SK-N-SH (cell line): ENCODE data around the gene CUEDC2. TPM values are rescaled to one million over a fixed set of nuclear protein-coding genes. Genes with fewer than 3 reads are reported as not detected.
A peak's percentile ranks its signal among the peaks of the same experiment; 100 is the strongest.

Experiments
- CTCF ChIA-PET: fragments of 300-600, 350-600 bp; formaldehyde crosslinking; extraction: SDS; loops from one replicate; lab custom pipeline; 2021; lab: Yijun Ruan, JAX
- POLR2A ChIA-PET: fragments of 350-600 bp; sonication (Branson Sonifier 250); formaldehyde crosslinking; extraction: SDS; loops from one replicate; lab custom pipeline; 2020; ENCODE audit warnings: antibody characterized with exemption, inconsistent platforms; lab: Yijun Ruan, JAX
- DNase-seq: peaks from one replicate; pipeline ENCODE4 v3.0.0; 2012
- H2AFZ ChIP-seq: fragments of 200-600 bp; sonication (generic); 2 replicates; pipeline ENCODE4 v1.8.1; 2016; ENCODE audit warnings: antibody characterized with exemption, mild to moderate bottlenecking, low read depth
- H3F3A ChIP-seq: fragments of 200-600 bp; sonication (generic); replicated peaks from 2 replicates; pipeline ENCODE3; 2016; ENCODE audit warnings: antibody characterized with exemption, mild to moderate bottlenecking; ENCODE audit not compliant: insufficient read depth
- H3K27ac ChIP-seq, 2 experiments: fragments of 200-500 bp in 1 of 2; fragments of 200-600 bp in 1 of 2; sonication (Bioruptor generic) in 1 of 2; sonication (generic), shearing (Covaris generic) in 1 of 2; 2 replicates each; pipeline versions ENCODE4 v1.5.1 to v1.6.1; 2014 to 2016; ENCODE audit warnings: low read depth in 2 of 2, inconsistent platforms in 1 of 2, low read length in 1 of 2, mild to moderate bottlenecking in 1 of 2, mixed read lengths in 1 of 2
- H3K27me3 ChIP-seq: fragments of 200-600 bp; sonication (generic), shearing (Covaris generic); 2 replicates; pipeline ENCODE4 v1.6.1; 2016; ENCODE audit warnings: mixed run types; ENCODE audit not compliant: insufficient read depth
- H3K36me3 ChIP-seq, 2 experiments: fragments of 200-500 bp in 1 of 2; fragments of 200-600 bp in 1 of 2; sonication (Bioruptor generic) in 1 of 2; sonication (generic) in 1 of 2; replicated peaks in 1 of 2; 2 replicates each; pipeline versions ENCODE3 to v1.5.1; 2014 to 2016; ENCODE audit warnings: low read length in 1 of 2, mild to moderate bottlenecking in 1 of 2; ENCODE audit not compliant: insufficient read depth in 2 of 2, control insufficient read depth in 1 of 2
- H3K4me1 ChIP-seq, 2 experiments: fragments of 200-500 bp in 1 of 2; fragments of 200-600 bp in 1 of 2; sonication (Bioruptor generic) in 1 of 2; sonication (generic), shearing (Covaris generic) in 1 of 2; 2 replicates each; pipeline versions ENCODE4 v1.5.1 to v1.6.1; 2014 to 2016; ENCODE audit warnings: low read depth in 1 of 2, low read length in 1 of 2, mixed run types in 1 of 2; ENCODE audit not compliant: insufficient read depth in 2 of 2, control insufficient read depth in 1 of 2
- H3K4me2 ChIP-seq: fragments of 200-600 bp; sonication (generic), shearing (Covaris generic); 2 replicates; pipeline ENCODE4 v1.6.1; 2017; ENCODE audit warnings: mixed run types
- H3K4me3 ChIP-seq, 2 experiments: fragments of 200-500 bp in 1 of 2; fragments of 200-600 bp in 1 of 2; sonication (Bioruptor generic) in 1 of 2; sonication (generic), shearing (Covaris generic) in 1 of 2; 2 replicates each; pipeline versions ENCODE4 v1.5.1 to v1.8.1; 2014 to 2016; ENCODE audit warnings: low read depth in 2 of 2, inconsistent platforms in 1 of 2, low read length in 1 of 2, mild to moderate bottlenecking in 1 of 2, mixed read lengths in 1 of 2, moderate library complexity in 1 of 2
- H3K79me2 ChIP-seq: fragments of 200-600 bp; sonication (generic); 2 replicates; pipeline ENCODE4 v1.8.1; 2017; ENCODE audit warnings: mild to moderate bottlenecking; ENCODE audit not compliant: insufficient read depth
- H3K9ac ChIP-seq: fragments of 200-600 bp; sonication (generic); 2 replicates; pipeline ENCODE4 v1.6.1; 2017; ENCODE audit warnings: mixed run types
- H3K9me2 ChIP-seq: fragments of 200-600 bp; sonication (generic); 2 replicates; pipeline ENCODE4 v1.6.1; 2017; ENCODE audit warnings: mixed run types
- H3K9me3 ChIP-seq: fragments of 200-600 bp; sonication (generic); 2 replicates; pipeline ENCODE4 v1.6.1; 2017; ENCODE audit warnings: mixed run types, mild to moderate bottlenecking, moderate library complexity
- H4K20me1 ChIP-seq: fragments of 200-600 bp; sonication (generic); 2 replicates; pipeline ENCODE4 v1.6.1; 2017; ENCODE audit warnings: mild to moderate bottlenecking, mixed run types; ENCODE audit not compliant: insufficient read depth
- FOSL2 ChIP-seq: IDR thresholded peaks from 2 replicates; pipeline ENCODE4 v1.4.0; 2012; ENCODE audit warnings: low read depth, mild to moderate bottlenecking, moderate library complexity, borderline replicate concordance
- GABPA ChIP-seq: IDR thresholded peaks from 2 replicates; pipeline ENCODE4 v1.4.0; 2012; ENCODE audit warnings: low read depth, mild to moderate bottlenecking
- JUND ChIP-seq: IDR thresholded peaks from 2 replicates; pipeline ENCODE4 v1.4.0; 2012
- MAX ChIP-seq: IDR thresholded peaks from 2 replicates; pipeline ENCODE4 v1.4.0; 2012; ENCODE audit warnings: low read depth
- NFIC ChIP-seq: IDR thresholded peaks from 2 replicates; pipeline ENCODE4 v1.4.0; 2012; ENCODE audit warnings: borderline replicate concordance
- NRF1 ChIP-seq: IDR thresholded peaks from 2 replicates; pipeline ENCODE4 v1.6.1; 2012; ENCODE audit warnings: low read depth, mild to moderate bottlenecking, low read length
- RFX5 ChIP-seq: IDR thresholded peaks from 2 replicates; pipeline ENCODE4 v1.6.1; 2012; ENCODE audit warnings: mild to moderate bottlenecking, improper control_type of control experiment, low read length
- RXRA ChIP-seq: IDR thresholded peaks from 2 replicates; pipeline ENCODE4 v1.4.0; 2012; ENCODE audit warnings: low read depth, mild to moderate bottlenecking, borderline replicate concordance
- SIN3A ChIP-seq: IDR thresholded peaks from 2 replicates; pipeline ENCODE4 v1.6.1; 2012; ENCODE audit warnings: low read depth, mild to moderate bottlenecking, low read length, moderate library complexity, borderline replicate concordance
- TEAD4 ChIP-seq: IDR thresholded peaks from 2 replicates; pipeline ENCODE4 v1.4.0; 2012; ENCODE audit warnings: mild to moderate bottlenecking, borderline replicate concordance; ENCODE audit not compliant: insufficient read depth
- YY1 ChIP-seq: IDR thresholded peaks from 2 replicates; pipeline ENCODE4 v1.4.0; 2012; ENCODE audit warnings: low read depth, mild to moderate bottlenecking
- WGBS: methylation state at CpG from one replicate; pipeline ENCODE4 v1.1.6; 2017; ENCODE audit warnings: low lambda C conversion rate; 5-methylcytosine and 5-hydroxymethylcytosine counted together
- polyA plus RNA-seq, 3 experiments: library from polyadenylated mRNA; depleted of rRNA; stranded (reverse); fragments of >200 nt; gene quantifications; 2 replicates each; pipeline ENCODE4 v1.2.3, GENCODE V29; 2012
- TF ChIP-seq, protein P1 (sequence below): IDR thresholded peaks from 2 replicates; pipeline ENCODE4 v1.4.0; 2012; ENCODE audit warnings: low read depth, borderline replicate concordance
- TF ChIP-seq, protein P2 (sequence below): fragments of 200-600 bp; sonication (generic); IDR thresholded peaks from 2 replicates; pipeline ENCODE4 v1.6.1; 2017; ENCODE audit warnings: antibody characterized with exemption, mild to moderate bottlenecking, moderate library complexity

Gene CUEDC2
- polyA plus RNA-seq, 1 of the 3 experiments (the other 2 are of a cell fraction), result 162 TPM

- TF ChIP-seq, protein P1, sequence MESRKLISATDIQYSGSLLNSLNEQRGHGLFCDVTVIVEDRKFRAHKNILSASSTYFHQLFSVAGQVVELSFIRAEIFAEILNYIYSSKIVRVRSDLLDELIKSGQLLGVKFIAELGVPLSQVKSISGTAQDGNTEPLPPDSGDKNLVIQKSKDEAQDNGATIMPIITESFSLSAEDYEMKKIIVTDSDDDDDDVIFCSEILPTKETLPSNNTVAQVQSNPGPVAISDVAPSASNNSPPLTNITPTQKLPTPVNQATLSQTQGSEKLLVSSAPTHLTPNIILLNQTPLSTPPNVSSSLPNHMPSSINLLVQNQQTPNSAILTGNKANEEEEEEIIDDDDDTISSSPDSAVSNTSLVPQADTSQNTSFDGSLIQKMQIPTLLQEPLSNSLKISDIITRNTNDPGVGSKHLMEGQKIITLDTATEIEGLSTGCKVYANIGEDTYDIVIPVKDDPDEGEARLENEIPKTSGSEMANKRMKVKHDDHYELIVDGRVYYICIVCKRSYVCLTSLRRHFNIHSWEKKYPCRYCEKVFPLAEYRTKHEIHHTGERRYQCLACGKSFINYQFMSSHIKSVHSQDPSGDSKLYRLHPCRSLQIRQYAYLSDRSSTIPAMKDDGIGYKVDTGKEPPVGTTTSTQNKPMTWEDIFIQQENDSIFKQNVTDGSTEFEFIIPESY, result no peak
- no peak for TF ChIP-seq RFX5
- TF ChIP-seq FOSL2, result no peak
- TF ChIP-seq JUND, result no peak
- TF ChIP-seq NFIC, result no peak
- TF ChIP-seq MAX, result no peak
- TF ChIP-seq RXRA, result no peak
- no peak for TF ChIP-seq TEAD4
- no peak for TF ChIP-seq GABPA
- TF ChIP-seq SIN3A, result no peak
Observed at GRCh38 chr10:102384606-102385429, 47.6 kb downstream of the CUEDC2 start (continued).

GRCh38 chr10:102384053-102384452 is 48.3 kb downstream of the CUEDC2 start:
- 87% methylated on average over 6 of the region's 6 CpGs for WGBS
- POLR2A ChIA-PET, result no interaction called here

More at GRCh38 chr10:102384053-102384452, 48.3 kb downstream of the CUEDC2 start:
- H3K9me2 ChIP-seq, result no peaks in the 10 kb centered on the region
- peaks cover 0 to 26% of the 10 kb centered on the region in 2 experiments for H3K36me3 ChIP-seq
- H3K9ac ChIP-seq, result no peak overlapping the region
- no peak overlapping the region for H2AFZ ChIP-seq
- H3K4me2 ChIP-seq, result no peak overlapping the region
- DNase-seq, result no peak
- H3K27me3 ChIP-seq, result no peaks in the 10 kb centered on the region
- H3K9me3 ChIP-seq, result no peaks in the 10 kb centered on the region
- TF ChIP-seq, protein P2, sequence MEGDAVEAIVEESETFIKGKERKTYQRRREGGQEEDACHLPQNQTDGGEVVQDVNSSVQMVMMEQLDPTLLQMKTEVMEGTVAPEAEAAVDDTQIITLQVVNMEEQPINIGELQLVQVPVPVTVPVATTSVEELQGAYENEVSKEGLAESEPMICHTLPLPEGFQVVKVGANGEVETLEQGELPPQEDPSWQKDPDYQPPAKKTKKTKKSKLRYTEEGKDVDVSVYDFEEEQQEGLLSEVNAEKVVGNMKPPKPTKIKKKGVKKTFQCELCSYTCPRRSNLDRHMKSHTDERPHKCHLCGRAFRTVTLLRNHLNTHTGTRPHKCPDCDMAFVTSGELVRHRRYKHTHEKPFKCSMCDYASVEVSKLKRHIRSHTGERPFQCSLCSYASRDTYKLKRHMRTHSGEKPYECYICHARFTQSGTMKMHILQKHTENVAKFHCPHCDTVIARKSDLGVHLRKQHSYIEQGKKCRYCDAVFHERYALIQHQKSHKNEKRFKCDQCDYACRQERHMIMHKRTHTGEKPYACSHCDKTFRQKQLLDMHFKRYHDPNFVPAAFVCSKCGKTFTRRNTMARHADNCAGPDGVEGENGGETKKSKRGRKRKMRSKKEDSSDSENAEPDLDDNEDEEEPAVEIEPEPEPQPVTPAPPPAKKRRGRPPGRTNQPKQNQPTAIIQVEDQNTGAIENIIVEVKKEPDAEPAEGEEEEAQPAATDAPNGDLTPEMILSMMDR, result peak; percentile 18; the same call in 1 of the 2 replicates
- TF ChIP-seq FOSL2, result no peak
- no peak for TF ChIP-seq NRF1
- TF ChIP-seq MAX, result no peak
- TF ChIP-seq YY1, result no peak
- TF ChIP-seq, protein P1, result no peak
- H3K79me2 ChIP-seq, result no peaks in the 10 kb centered on the region
- CTCF ChIA-PET, result interaction anchor here (1.4 to 9.2 kb wide), 10 partner anchors 10 to 215 kb away, joined by 3 to 77 read pairs (median 12); partner anchors contain the start of gene FBXL15
- no peak overlapping the region for H3K4me3 ChIP-seq
- no peak overlapping the region for H3K27ac ChIP-seq
- H3K4me1 ChIP-seq, result no peaks in the 10 kb centered on the region; a peak in 1 of 4 replicates
- no peaks in the 10 kb centered on the region for H3F3A ChIP-seq
- H4K20me1 ChIP-seq, result no peaks in the 10 kb centered on the region
